ENCODE data around the gene NELFCD. TPM values are rescaled to one million over a fixed set of nuclear protein-coding genes. Genes with fewer than 3 reads are reported as not detected.

Gene NELFCD
- total RNA-seq, 2 experiments from 2014 or later: 89.0 to 89.5 TPM

DNA sequence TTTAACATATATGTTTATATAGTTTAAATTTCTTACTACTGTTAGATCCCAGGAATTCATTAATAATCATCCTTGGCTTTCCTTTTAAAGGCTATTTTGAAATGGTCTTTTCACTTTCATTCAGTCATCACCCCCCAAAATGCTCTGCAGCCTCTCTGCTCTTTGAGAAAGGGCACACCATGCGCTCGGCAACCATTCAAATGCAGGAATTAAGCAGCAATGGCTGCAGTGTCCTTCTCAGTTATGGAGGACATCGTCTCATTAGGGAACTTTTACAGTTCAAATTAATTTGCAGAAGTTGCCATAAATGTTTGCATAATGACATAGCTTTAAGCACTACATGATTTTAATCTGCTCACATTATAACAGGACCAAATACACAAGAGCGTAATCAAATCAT, 44.5 kb downstream of the NELFCD start:
- no peak overlapping the region for H3K27ac Mint-ChIP-seq
- H3K9me3 Mint-ChIP-seq (ENCODE audit: insufficient read depth): no peaks in the 10 kb centered on the region
- H3K36me3 Mint-ChIP-seq (ENCODE audit: low read depth): peaks cover 73% of the 10 kb centered on the region
- H3K4me3 Mint-ChIP-seq: no peak overlapping the region
- peaks cover 39% of the 10 kb centered on the region for H3K4me1 Mint-ChIP-seq (ENCODE audit: low read depth)
- POLR2A ChIA-PET: interaction anchor here (0.6 kb wide), 1 partner anchor 36 kb away, joined by 3 read pairs; no protein-coding TSS in a partner anchor
- ATAC-seq (no peak), DNase-seq (no peak)
- CTCF ChIA-PET: no interaction called here
- H3K27me3 Mint-ChIP-seq (ENCODE audit: low read depth): no peaks in the 10 kb centered on the region

DNA sequence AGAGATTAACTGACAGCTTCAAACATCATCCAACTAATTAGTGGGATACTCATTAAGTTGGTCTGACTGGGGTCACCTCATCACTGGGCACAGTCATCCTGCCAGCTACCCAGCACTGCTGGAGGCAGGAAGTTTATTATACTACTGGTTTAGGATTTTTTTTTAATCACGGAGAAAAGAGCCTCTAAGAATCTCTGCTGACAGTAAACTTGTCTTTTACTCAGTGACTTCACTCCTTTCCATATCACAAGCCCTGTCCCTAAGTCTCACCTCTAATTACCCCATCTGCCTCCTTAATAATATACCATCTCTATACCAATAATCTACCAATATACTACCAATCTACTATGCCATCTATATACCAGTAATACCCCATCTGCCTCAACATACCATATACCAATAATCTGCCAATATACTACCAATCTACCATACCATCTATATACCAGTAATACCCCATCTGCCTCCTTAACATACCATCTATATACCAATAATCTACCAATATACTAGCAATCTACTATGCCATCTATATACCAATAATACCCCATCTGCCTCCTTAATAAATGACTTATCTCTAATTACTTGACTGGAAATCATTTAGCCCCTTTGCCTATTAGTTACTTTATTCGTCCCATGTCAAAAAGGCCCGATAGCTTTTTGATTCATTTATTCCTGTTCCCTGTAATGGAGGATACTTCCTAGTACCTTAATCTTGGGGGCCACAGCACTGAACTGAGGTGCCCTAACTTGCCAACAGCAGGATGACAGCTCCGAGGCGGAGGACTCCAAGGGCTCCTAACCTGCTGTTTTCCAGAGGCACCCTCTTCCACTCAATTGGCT, 46.1 kb downstream of the NELFCD start:
- peaks cover 82% of the 10 kb centered on the region for H3K36me3 Mint-ChIP-seq (ENCODE audit: low read depth)
- peaks cover 47% of the 10 kb centered on the region for H3K4me1 Mint-ChIP-seq (ENCODE audit: low read depth)

DNA sequence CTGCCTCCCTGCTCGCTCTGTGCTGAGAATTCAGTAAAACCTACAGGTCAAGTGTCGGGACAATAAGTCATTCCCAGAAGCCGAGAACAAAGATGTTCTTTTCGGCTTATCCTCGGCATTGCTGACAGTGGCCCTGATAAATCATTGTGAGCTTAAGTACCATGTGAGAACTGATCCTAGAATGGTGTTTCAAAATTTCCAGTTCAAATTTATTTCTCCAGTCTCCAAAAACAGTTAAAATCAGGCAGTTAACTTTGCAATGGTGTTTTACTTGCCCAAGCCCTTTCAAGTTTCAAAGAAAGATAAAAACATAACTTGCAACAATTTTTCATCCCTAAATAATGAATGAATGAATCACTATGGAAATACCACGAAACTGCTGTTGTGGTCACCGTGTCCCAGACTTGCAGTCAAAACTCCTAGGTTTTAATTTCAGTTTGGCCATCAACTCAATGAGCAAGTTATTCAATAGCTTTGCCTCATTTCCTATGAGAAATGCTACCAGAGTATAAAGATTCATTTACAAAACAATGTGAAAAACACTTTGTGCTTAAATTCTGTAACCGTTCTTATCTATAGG, 46.8 kb downstream of the NELFCD start:
- ATAC-seq: no peak
- peaks cover 78% of the 10 kb centered on the region for H3K36me3 Mint-ChIP-seq (ENCODE audit: low read depth)
- H3K27me3 Mint-ChIP-seq (ENCODE audit: low read depth): no peaks in the 10 kb centered on the region
- H3K4me1 Mint-ChIP-seq (ENCODE audit: low read depth): peaks cover 50% of the 10 kb centered on the region
- no peaks in the 10 kb centered on the region for H3K9me3 Mint-ChIP-seq (ENCODE audit: insufficient read depth)
- no peak for DNase-seq
- H3K4me3 Mint-ChIP-seq: no peak overlapping the region
- peak overlapping the region; percentile 3 for H3K27ac Mint-ChIP-seq
- ChIA-PET POLR2A (no interaction called here), CTCF (interaction anchor here (0.8 to 1.9 kb wide), 3 partner anchors 10 to 180 kb away, joined by 3 to 4 read pairs (median 3); no protein-coding TSS in a partner anchor)

More for the DNA sequence above, 46.1 kb downstream of the NELFCD start:
- no peaks in the 10 kb centered on the region for H3K9me3 Mint-ChIP-seq (ENCODE audit: insufficient read depth)
- no peak overlapping the region for H3K27ac Mint-ChIP-seq
- ChIA-PET POLR2A (no interaction called here), CTCF (interaction anchor here (0.8 to 1.9 kb wide), 3 partner anchors 10 to 181 kb away, joined by 3 to 4 read pairs (median 4); no protein-coding TSS in a partner anchor)
- DNase-seq (no peak), ATAC-seq (no peak)
- H3K27me3 Mint-ChIP-seq (ENCODE audit: low read depth): no peaks in the 10 kb centered on the region
- H3K4me3 Mint-ChIP-seq: no peak overlapping the region

DNA sequence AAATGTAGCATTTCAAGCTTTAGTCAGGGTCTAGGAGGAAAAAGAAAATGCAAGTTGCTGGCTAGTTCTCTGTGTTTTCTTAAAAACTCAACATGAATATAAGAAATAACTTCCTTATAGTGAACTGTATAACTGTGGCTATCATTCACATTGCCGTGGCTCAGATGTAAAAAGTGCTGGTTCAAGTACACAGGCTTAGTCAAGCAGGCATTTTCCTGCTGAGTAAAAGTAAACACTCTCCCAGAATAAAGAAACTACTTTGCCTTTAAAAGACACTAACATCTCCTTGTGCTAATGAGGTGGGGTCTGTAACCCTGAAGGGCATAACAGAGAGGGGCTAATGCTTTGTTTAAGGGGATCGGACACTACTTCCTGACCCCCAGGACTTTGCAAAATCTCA, 47.8 kb downstream of the NELFCD start:
- Mint-ChIP-seq H3K36me3 (ENCODE audit: low read depth) (peaks cover 75% of the 10 kb centered on the region), H3K9me3 (ENCODE audit: insufficient read depth) (no peaks in the 10 kb centered on the region), H3K4me1 (ENCODE audit: low read depth) (peaks cover 55% of the 10 kb centered on the region), H3K4me3 (peak overlapping the region; percentile 93), H3K27me3 (ENCODE audit: low read depth) (no peaks in the 10 kb centered on the region), H3K27ac (no peak overlapping the region)
- POLR2A ChIA-PET: interaction anchor here (1.2 kb wide), 1 partner anchor 47 kb away, joined by 5 read pairs; no protein-coding TSS in a partner anchor
- CTCF ChIA-PET: interaction anchor here (1.1 to 1.4 kb wide), 2 partner anchors 15 to 47 kb away, joined by 3 read pairs; partner anchors contain the start of gene NELFCD
- DNase-seq (peak; percentile 13), ATAC-seq (no peak)

DNA sequence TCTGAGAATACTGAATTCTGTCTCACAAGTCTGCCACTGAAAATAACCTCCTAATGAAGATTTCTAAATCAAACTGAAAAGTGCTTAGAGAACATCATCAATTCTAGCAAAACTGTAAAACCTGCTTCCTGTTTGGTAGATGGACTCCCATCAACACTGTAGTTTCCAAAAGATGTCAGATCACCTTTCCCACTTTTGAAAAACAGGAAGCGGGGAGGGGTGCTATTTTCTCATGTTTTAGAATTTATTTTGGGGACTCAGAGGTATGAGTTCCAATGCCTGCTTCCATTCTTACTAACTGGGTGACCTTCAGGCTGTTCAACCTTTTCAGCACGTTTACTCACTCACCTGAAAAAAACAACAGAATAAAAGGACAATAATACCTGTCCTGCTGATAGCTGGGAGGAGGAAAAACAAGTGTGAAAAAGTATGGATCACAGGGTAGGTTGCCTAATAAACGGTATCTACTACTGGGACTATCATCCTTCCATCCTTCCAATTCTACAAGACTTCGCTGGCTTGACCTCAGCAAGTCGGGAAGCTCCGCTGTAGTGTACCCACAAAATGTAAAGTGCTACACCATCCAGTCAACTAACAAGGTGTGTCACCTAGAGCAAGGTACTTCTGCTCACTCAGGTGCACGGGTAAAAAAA, 50.0 kb downstream of the NELFCD start:
- Mint-ChIP-seq H3K27me3 (ENCODE audit: low read depth) (no peaks in the 10 kb centered on the region), H3K27ac (peak overlapping the region; percentile 95), H3K9me3 (ENCODE audit: insufficient read depth) (no peaks in the 10 kb centered on the region), H3K36me3 (ENCODE audit: low read depth) (peaks cover 77% of the 10 kb centered on the region), H3K4me3 (peak overlapping the region; percentile 93), H3K4me1 (ENCODE audit: low read depth) (peaks cover 54% of the 10 kb centered on the region)
- POLR2A ChIA-PET: interaction anchor here (0.9 to 2.3 kb wide), 15 partner anchors 12 to 380 kb away, joined by 3 to 27 read pairs (median 6); partner anchors contain the start of genes PRELID3B, STX16 and ZNF831
- ATAC-seq (no peak), DNase-seq (no peak)
- CTCF ChIA-PET: interaction anchor here (1.4 to 4.8 kb wide), 4 partner anchors 12 to 191 kb away, joined by 4 to 18 read pairs (median 4); partner anchors contain the start of gene PRELID3B

DNA sequence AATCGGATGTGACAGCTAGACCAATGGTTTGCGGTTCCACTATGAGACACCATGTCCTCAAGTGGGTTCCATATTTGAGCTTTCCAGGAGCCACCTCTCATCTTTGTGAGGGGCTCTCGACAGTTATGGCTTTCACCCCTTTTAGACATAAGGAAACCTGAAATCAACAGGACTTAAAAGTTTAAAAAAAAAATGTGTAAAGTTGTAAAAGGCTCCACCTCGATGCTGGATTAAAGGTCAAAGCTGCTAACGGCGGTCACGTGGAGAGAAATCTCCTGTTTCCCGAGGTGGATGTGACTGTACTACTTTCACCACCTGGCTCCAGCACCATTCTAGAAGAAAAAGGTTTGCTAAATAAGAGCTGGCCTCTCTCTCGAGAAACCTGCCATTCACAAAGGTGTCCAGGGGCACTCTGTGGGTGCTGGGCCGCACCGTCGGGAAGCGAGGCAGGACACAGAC, 50.5 kb downstream of the NELFCD start:
- peaks cover 77% of the 10 kb centered on the region for H3K36me3 Mint-ChIP-seq (ENCODE audit: low read depth)
- H3K27ac Mint-ChIP-seq: peak overlapping the region; percentile 95
- H3K4me1 Mint-ChIP-seq (ENCODE audit: low read depth): peaks cover 55% of the 10 kb centered on the region
- DNase-seq (peak; percentile 46), ATAC-seq (no peak)
- peak overlapping the region; percentile 93 for H3K4me3 Mint-ChIP-seq
- CTCF ChIA-PET: interaction anchor here (0.7 to 4.8 kb wide), 12 partner anchors 9 to 380 kb away, joined by 3 to 18 read pairs (median 4); partner anchors contain the start of genes PRELID3B and STX16
- no peaks in the 10 kb centered on the region for H3K27me3 Mint-ChIP-seq (ENCODE audit: low read depth)
- POLR2A ChIA-PET: interaction anchor here (0.6 to 2.3 kb wide), 21 partner anchors 8 to 380 kb away, joined by 3 to 27 read pairs (median 5); partner anchors contain the start of genes PRELID3B, STX16 and ZNF831
- H3K9me3 Mint-ChIP-seq (ENCODE audit: insufficient read depth): no peaks in the 10 kb centered on the region

DNA sequence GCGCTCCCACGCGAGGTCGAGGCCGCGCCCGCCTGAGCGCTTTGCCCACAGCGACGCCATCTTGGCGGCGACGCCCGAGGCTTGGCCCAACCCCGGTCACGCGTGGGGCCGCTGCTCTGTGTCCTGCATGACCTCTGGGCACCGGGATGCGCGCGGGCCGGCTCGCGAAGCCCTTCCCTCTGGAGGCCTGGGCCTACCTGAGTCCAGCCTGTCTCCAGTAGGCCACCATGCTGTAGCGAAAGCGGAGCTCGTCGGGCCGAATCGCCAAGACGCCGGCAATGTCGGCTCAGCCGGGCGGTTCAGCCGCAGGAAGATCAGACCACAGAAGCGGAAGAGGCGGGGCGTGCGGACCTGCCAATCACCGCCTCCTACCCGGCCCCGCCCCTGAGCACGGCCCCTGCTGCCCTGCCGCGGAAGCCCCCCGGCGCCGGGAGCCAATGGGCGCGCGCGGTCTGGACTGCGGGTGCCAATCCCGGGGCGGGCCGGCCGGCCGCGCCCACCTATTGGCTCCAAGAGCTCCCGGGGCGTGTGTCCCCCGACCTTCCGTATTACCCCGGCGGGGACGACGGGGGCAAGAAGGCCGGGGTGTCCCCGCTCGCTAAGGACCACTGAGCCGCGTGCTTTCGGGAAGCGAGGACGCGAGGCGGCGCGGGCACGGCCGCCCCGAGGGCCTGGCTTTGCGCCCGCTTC, 51.1 kb downstream of the NELFCD start, which contains the start of gene ATP5F1E:
ATP5F1E (minus strand) TSS at position 313 of the 690 bp plus-strand sequence; CDS start at position 229, 84 bp downstream.
- POLR2A ChIA-PET: interaction anchor here (0.6 to 2.3 kb wide), 32 partner anchors 9 to 381 kb away, joined by 3 to 27 read pairs (median 4); partner anchors contain the start of genes PRELID3B, STX16 and ZNF831

DNA sequence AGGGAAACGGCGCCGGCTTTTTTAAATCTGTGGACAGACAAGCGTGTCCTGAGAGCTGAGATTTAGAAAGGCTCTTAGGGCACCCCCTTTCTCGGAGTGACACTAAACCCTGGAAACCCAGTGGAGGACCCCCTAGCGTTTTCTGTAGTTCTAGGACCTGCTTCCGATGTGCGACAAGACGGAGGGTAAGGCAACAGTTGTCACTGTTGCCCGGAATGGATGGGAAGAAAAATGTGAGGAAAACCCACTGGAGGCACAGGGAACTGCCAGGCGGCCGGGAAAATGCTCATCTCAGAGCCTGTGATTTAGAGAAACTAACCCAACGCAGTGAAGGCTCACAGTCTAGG, 51.6 kb downstream of the NELFCD start:
- Mint-ChIP-seq H3K36me3 (ENCODE audit: low read depth) (peaks cover 77% of the 10 kb centered on the region), H3K4me1 (ENCODE audit: low read depth) (peaks cover 53% of the 10 kb centered on the region), H3K9me3 (ENCODE audit: insufficient read depth) (no peaks in the 10 kb centered on the region), H3K27me3 (ENCODE audit: low read depth) (no peaks in the 10 kb centered on the region), H3K27ac (peak overlapping the region; percentile 89), H3K4me3 (peak overlapping the region; percentile 93)
- DNase-seq (no peak), ATAC-seq (no peak)
- ChIA-PET POLR2A (interaction anchor here (0.6 to 2.3 kb wide), 24 partner anchors 8 to 382 kb away, joined by 3 to 27 read pairs (median 4); partner anchors contain the start of genes PRELID3B, STX16 and ZNF831), CTCF (interaction anchor here (0.9 to 4.8 kb wide), 11 partner anchors 8 to 381 kb away, joined by 3 to 18 read pairs (median 4); partner anchors contain the start of genes PRELID3B, STX16 and ZNF831)

More for the DNA sequence above, 51.1 kb downstream of the NELFCD start, which contains the start of gene ATP5F1E:
- peak within 1 kb of the TSS; percentile 93 for H3K4me3 Mint-ChIP-seq
- ATAC-seq: peak; percentile 98
- DNase-seq: peak; percentile 97
- H3K27ac Mint-ChIP-seq: peak within 1 kb of the TSS; percentile 95
- H3K9me3 Mint-ChIP-seq (ENCODE audit: insufficient read depth): no peaks in the 10 kb centered on the region
- CTCF ChIA-PET: interaction anchor here (0.7 to 4.8 kb wide), 14 partner anchors 9 to 381 kb away, joined by 3 to 18 read pairs (median 4); partner anchors contain the start of genes PRELID3B, STX16 and ZNF831
- peaks cover 55% of the 10 kb centered on the region for H3K4me1 Mint-ChIP-seq (ENCODE audit: low read depth)
- no peaks in the 10 kb centered on the region for H3K27me3 Mint-ChIP-seq (ENCODE audit: low read depth)
- H3K36me3 Mint-ChIP-seq (ENCODE audit: low read depth): peaks cover 77% of the 10 kb centered on the region

DNA sequence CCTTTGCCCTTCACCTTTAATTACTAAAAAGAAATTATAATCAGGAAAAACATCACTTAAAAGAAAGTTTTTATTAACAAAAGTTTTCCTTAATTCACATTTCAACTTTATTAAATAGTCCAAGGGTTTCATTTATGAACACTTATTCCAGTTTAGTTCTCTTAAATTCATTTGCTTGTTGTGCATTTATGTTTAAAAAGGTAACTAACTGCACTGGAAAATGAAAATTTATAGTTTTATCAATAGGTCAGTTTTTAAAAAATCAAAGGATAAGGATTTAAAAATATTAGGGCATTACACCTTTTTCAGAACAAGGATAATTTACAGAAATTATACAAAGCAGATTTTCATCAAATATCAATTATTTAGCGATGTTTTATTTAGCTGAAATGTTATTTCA, 52.0 kb downstream of the NELFCD start:
- Mint-ChIP-seq H3K9me3 (ENCODE audit: insufficient read depth) (no peaks in the 10 kb centered on the region), H3K27me3 (ENCODE audit: low read depth) (no peaks in the 10 kb centered on the region), H3K4me1 (ENCODE audit: low read depth) (peaks cover 53% of the 10 kb centered on the region), H3K36me3 (ENCODE audit: low read depth) (peaks cover 77% of the 10 kb centered on the region), H3K4me3 (peak overlapping the region; percentile 93), H3K27ac (peak overlapping the region; percentile 89)
- no peak for ATAC-seq
- DNase-seq: no peak
- ChIA-PET CTCF (interaction anchor here (0.7 to 4.8 kb wide), 5 partner anchors 10 to 382 kb away, joined by 3 to 18 read pairs (median 3); partner anchors contain the start of genes PRELID3B and STX16), POLR2A (interaction anchor here (0.6 to 2.3 kb wide), 5 partner anchors 10 to 144 kb away, joined by 3 to 27 read pairs (median 10); partner anchors contain the start of gene PRELID3B)

DNA sequence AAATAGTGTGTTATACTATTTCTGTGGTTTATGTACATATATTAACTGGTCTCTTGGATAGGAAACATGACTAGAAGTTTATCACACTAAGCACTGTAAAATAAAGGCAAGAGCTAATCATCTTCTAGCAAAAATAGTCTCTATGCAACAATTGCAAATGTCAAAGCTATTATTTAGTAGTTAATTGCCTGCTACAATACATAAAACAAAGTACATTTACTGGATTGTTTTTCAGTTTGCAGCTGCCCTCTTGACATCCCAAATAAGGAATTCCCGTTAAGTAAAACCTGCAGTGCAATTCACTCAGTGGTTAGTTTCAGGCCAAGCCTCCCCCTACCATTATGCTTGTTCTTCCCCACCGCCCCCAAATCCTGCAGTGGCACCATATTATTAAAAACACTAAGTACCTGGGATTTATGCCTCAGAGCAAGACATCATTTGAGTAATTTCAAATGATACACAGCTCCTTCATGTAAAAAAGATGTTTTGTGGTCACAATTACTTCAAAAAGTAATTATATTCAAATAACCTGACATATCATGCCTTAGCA, 52.6 kb downstream of the NELFCD start:
- Mint-ChIP-seq H3K4me3 (no peak overlapping the region), H3K36me3 (ENCODE audit: low read depth) (peaks cover 73% of the 10 kb centered on the region), H3K27ac (no peak overlapping the region), H3K9me3 (ENCODE audit: insufficient read depth) (no peaks in the 10 kb centered on the region), H3K4me1 (ENCODE audit: low read depth) (peaks cover 51% of the 10 kb centered on the region), H3K27me3 (ENCODE audit: low read depth) (no peaks in the 10 kb centered on the region)
- CTCF ChIA-PET: interaction anchor here (0.7 to 4.8 kb wide), 6 partner anchors 10 to 382 kb away, joined by 3 to 18 read pairs (median 3); partner anchors contain the start of genes PRELID3B and STX16
- POLR2A ChIA-PET: no interaction called here
- DNase-seq (no peak), ATAC-seq (no peak)
